Daoy (cell line): ENCODE measurements around the gene ACAA2. TPM values are rescaled to one million over a fixed set of nuclear protein-coding genes. Genes with fewer than 3 reads are reported as not detected.
"Not testable (repeated sequence)": the region's sequence is repeated elsewhere in the genome, so short reads cannot be mapped to it uniquely, and the experiment has no call there.

Experiments
- DNase-seq: peaks from one replicate; pipeline ENCODE4 v3.0.0-alpha.2; 2015; ENCODE audit warnings: low read depth
- total RNA-seq: library from RNA; depleted of rRNA; stranded (reverse); fragments of >200 nt; shearing (Covaris generic); gene quantifications from 2 replicates; pipeline ENCODE4 v1.2.3, GENCODE V29; 2014

Gene ACAA2
- total RNA-seq, 1 experiment from 2014 or later, result 93.8 TPM

- DNase-seq, result no peak
These were observed 31.6 kb upstream of the ACAA2 start for GRCh38 chr18:49844903-49845302.

- DNase-seq, result no peak
These were observed 30.7 kb upstream of the ACAA2 start for GRCh38 chr18:49843778-49844625.

GRCh38 chr18:49843131-49843530 is 29.8 kb upstream of the ACAA2 start:
- no peak for DNase-seq

- DNase-seq, result no peak
These were observed 29.3 kb upstream of the ACAA2 start for GRCh38 chr18:49842656-49843055.

GRCh38 chr18:49841236-49842217 is 28.2 kb upstream of the ACAA2 start:
- DNase-seq, result no peak

GRCh38 chr18:49839012-49839411 is 25.7 kb upstream of the ACAA2 start:
- DNase-seq, result no peak

- no peak for DNase-seq
These were observed 25.0 kb upstream of the ACAA2 start for GRCh38 chr18:49838381-49838780.

- DNase-seq, result no peak
These were observed 24.6 kb upstream of the ACAA2 start for GRCh38 chr18:49837889-49838288.

GRCh38 chr18:49837316-49837835 is 24.0 kb upstream of the ACAA2 start:
- not testable (repeated sequence) for DNase-seq

- DNase-seq, result no peak
These were observed 22.1 kb upstream of the ACAA2 start for GRCh38 chr18:49835405-49835804.

GRCh38 chr18:49834258-49834657 is 20.9 kb upstream of the ACAA2 start:
- DNase-seq, result no peak

GRCh38 chr18:49833814-49834213 is 20.5 kb upstream of the ACAA2 start:
- no peak for DNase-seq

GRCh38 chr18:49832221-49832647 is 18.9 kb upstream of the ACAA2 start:
- no peak for DNase-seq

- no peak for DNase-seq
These were observed 14.7 kb upstream of the ACAA2 start for GRCh38 chr18:49827996-49828395.

GRCh38 chr18:49819823-49820671 is 6.7 kb upstream of the ACAA2 start:
- no peak for DNase-seq

- DNase-seq, result no peak
These were observed 5.8 kb upstream of the ACAA2 start for GRCh38 chr18:49819071-49819662.

GRCh38 chr18:49817947-49818346 is 4.6 kb upstream of the ACAA2 start:
- no peak for DNase-seq

GRCh38 chr18:49815927-49816326 is 2.6 kb upstream of the ACAA2 start:
- no peak for DNase-seq

GRCh38 chr18:49814147-49814499 is 790 bp upstream of the ACAA2 start:
- DNase-seq, result peak; percentile 54

- peak; percentile 27 for DNase-seq
These were observed 339 bp downstream of the ACAA2 start for GRCh38 chr18:49813069-49813318.
